SK-N-SH treated with all-trans-retinoic acid at 6 μM for 48 hours (cell line): ENCODE data around the gene HINT2.

Experiments used
- ARNTL ChIP-seq: fragments of 450-650 bp; formaldehyde crosslinking; IDR thresholded peaks from 2 replicates; pipeline ENCODE4 v1.5.0; 2020; ENCODE audit warnings: low read depth, mild to moderate bottlenecking, moderate library complexity, borderline replicate concordance
- OSR1 ChIP-seq: fragments of 250-450 bp; sonication (Bioruptor Pico); IDR thresholded peaks from 2 replicates; pipeline ENCODE4 v1.8.0; 2022; ENCODE audit warnings: moderate library complexity, mild to moderate bottlenecking, inconsistent platforms

DNA sequence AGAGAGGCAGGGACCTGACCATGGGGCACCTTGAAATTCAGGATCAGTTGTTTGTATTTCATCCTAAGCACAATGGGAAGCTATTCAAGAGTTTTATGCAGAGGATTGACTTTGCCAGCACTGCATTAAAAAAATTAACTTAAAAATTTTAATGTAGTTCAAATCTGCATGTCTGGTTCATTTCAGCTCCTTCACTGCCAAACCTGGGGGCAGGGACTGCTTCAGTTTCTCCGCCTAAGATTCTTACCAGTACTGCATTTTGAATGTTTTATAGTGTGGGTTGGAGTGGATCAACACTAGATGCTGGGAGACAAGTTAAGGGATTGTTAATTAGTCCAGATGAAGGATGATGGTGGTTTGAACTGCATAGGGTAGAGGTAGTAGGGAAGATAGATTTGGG is 45.1 kb downstream of the HINT2 start:
- TF ChIP-seq OSR1 (CRISPR knock-in tag) (no peak), ARNTL (CRISPR knock-in tag) (no peak)
